GM21825 (cell line): Measurements from ENCODE around the gene TNFAIP8.
A peak's percentile ranks its signal among the peaks of the same experiment; 100 is the strongest.

Experiments used
- ATAC-seq: cut with Tn5 transposase; IDR thresholded peaks from one replicate; pipeline ENCODE4 v1.9.1; 2021; ENCODE audit warnings: mild to moderate bottlenecking, moderate library complexity; ENCODE audit not compliant: unreplicated experiment

The TNFAIP8 gene

GRCh38 chr5:119389288-119390030 is 33.6 kb downstream of the TNFAIP8 start:
- ATAC-seq = no peak

GRCh38 chr5:119390404-119390803 is 34.6 kb downstream of the TNFAIP8 start:
- no peak for ATAC-seq

- no peak for ATAC-seq
Observed at GRCh38 chr5:119393201-119393691, 37.4 kb downstream of the TNFAIP8 start.

- no peak for ATAC-seq
Observed at GRCh38 chr5:119393746-119394145, 37.9 kb downstream of the TNFAIP8 start.

- ATAC-seq = peak; percentile 59
Observed at GRCh38 chr5:119395080-119395836, 39.4 kb downstream of the TNFAIP8 start.

GRCh38 chr5:119396030-119396664 is 40.3 kb downstream of the TNFAIP8 start:
- ATAC-seq = peak; percentile 22

- ATAC-seq = peak; percentile 42
Observed at GRCh38 chr5:119397518-119398380, 41.9 kb downstream of the TNFAIP8 start.

GRCh38 chr5:119398727-119399466 is 43.1 kb downstream of the TNFAIP8 start:
- ATAC-seq = no peak

- no peak for ATAC-seq
Observed at GRCh38 chr5:119400245-119400644, 44.4 kb downstream of the TNFAIP8 start.

GRCh38 chr5:119402081-119402480 is 46.3 kb downstream of the TNFAIP8 start:
- no peak for ATAC-seq

- ATAC-seq = no peak
Observed at GRCh38 chr5:119402555-119402954, 46.7 kb downstream of the TNFAIP8 start.

- ATAC-seq = no peak
Observed at GRCh38 chr5:119404033-119404432, 48.2 kb downstream of the TNFAIP8 start.

- no peak for ATAC-seq
Observed at GRCh38 chr5:119405419-119405818, 49.6 kb downstream of the TNFAIP8 start.

- no peak for ATAC-seq
Observed at GRCh38 chr5:119406551-119407110, 50.8 kb downstream of the TNFAIP8 start.

- no peak for ATAC-seq
Observed at GRCh38 chr5:119409235-119409815, 53.5 kb downstream of the TNFAIP8 start.

GRCh38 chr5:119410448-119411159 is 54.8 kb downstream of the TNFAIP8 start:
- peak; percentile 32 for ATAC-seq

- ATAC-seq = peak; percentile 63
Observed at GRCh38 chr5:119411361-119412278, 55.8 kb downstream of the TNFAIP8 start.
